NOMO-1 treated with DMSO at 0.1 percent for 48 hours (cell line): Measurements from ENCODE around the gene PVALEF.
"Not testable (repeated sequence)": the region's sequence is repeated elsewhere in the genome, so short reads cannot be mapped to it uniquely, and the experiment has no call there.

Experiments
- DNase-seq: peaks from one replicate; lab custom pipeline; 2025; ENCODE audit not compliant: unreplicated experiment; lab: John Stamatoyannopoulos, UW

PVALEF gene

DNA sequence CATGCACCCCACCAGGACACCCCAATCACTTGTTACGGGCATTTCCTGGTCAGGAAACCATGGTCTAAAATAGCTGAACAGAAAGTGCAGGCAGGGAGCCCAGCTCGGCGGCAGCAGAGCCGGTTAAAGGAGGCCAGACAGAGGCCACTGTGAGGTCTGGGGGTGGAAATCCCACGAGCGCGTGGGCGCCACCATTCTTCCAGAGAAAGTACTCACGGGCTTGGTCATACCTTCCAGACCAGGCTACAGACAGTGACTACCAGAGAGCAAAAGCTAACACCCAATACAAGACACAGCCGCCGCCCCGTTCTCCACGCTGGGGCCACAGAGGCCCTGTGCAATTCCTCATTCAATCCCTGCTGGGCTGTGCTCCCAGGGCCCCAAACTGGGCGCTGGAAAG is 45.6 kb downstream of the PVALEF start:
- DNase-seq, result no peak

DNA sequence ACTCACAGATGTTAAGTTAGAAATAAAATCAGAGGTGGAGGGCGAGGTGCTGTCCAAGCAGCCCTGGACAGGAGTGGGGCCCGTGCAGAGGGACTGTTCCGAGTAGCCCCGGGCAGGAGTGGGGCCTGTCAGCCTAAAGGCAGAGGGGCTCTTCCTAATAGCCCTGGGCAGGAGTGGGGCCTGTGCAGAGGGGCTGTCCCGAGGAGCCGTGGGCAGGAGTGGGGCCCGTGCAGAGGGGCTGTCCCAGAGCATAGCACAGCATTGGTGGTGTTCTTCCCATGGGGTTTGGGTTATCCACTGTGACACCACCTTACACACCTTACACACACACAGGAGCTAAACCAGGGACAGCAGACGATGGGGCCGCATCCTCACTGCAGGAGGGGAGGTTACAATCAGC is 47.1 kb downstream of the PVALEF start:
- DNase-seq, result no peak

DNA sequence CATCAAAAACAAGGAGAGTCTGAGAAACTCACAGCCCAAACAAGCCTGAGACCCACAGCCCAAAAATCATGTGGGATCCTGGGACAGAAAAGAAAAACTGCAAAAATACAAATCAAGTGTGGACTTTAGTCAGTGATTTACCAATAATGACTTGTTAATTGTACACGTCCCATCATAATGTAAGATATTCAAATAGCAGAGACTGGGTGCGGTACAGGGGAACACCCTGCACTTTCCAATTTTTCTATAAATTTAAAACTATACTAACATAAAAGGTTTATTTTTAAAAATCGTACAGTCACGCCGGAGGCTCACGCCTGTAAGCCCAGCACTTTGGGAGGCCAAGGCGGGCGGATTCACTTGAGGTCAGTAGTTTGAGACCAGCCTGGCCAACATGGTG is 48.7 kb downstream of the PVALEF start:
- DNase-seq, result no peak

DNA sequence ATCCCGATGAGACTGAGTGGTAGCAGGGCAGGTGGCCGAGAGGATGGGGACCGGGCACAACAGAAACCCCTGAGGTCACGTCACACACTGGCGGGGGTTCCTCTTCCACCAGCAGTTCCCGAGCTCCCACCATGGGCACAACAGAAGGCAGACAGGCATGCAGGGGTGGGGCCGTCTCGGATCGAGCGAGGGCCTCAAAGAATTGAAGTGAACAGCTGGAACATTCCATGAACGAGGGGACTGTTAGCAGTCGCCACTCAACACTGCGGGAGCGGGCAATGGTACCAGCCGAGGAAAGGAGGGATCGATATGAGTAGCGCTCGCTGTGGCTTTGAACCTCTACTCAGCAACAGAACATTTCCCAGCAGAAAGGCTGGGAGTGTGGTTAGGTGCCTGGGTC is 52.2 kb downstream of the PVALEF start:
- no peak for DNase-seq

DNA sequence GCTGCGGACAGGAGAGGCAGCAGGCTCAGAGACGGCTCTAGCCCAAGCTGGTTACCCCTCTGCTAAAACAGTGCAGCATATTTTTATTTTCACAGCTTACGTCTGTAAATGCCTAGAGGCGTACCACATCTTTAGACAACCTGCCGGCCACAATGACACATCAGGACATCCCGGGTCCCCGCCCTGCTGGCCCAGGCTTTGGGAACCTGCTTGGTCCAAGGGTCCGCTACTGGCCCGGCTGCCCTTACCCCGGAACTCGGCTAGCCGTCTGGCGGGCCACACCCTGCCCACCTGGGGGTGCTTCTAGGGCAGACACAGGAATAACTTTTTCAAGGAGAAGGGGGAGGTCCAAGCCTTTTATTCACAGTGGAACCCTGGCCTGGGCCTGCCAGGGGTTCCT is 53.2 kb downstream of the PVALEF start:
- no peak for DNase-seq

DNA sequence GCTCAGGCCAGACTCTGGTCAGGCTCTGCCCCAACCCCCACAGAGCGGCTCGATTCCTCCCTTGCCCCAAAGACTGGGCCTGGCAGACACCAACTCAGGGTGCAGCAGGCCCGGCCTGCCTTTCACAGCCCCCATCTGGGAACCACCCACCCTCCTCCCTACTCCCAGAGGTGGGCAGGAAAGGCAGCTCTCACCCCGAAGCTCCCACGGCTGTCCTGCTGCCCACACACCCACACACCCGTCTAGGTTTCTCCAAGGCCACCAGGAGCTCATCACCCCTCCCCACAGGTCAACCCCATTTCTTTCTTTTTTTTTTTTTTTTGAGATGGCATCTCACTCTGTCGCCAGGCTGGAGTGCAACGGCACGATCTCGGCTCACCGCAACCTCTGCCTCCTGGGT is 53.7 kb downstream of the PVALEF start:
- no peak for DNase-seq

GRCh38 chr17:81219476-81220180 is 54.3 kb downstream of the PVALEF start:
- no peak for DNase-seq

DNA sequence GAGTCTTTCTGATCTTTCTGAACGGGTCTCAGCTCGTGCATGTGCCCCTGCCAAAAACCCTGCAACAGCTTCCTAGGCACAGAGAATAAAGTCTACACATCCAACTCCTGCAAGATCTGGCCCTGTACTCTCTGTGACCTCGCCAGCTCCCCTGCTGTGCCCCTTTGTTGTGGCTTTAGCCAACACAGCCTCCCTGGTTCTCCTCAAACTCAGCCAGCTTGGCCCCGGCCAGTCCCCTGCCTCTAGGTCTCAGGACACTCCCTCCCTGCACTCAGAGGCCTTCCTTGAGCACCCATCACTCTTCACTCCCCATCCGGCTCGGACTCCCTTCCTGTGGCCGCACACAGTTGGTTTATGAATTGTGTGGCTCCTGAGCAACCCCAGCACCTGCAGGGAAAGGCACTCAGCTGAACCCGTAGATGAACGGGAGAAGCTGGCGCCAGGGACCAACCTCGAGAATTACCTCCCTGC is 56.1 kb downstream of the PVALEF start:
- no peak for DNase-seq

GRCh38 chr17:81221842-81222619 is 56.7 kb downstream of the PVALEF start:
- no peak for DNase-seq

DNA sequence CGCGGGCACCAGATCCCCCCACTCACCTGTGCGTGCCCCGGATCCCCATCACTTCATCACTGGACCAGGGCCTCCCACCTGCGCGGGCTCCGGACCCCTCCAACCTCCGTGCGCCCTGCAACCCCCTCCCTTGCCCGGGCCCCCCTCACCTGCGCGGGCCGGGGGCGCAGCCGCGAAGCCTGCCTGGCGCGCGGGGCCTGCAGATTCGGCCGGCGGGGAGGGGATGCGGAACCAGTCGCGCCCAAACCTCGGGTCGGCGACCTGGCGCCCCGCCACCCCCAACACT is 57.3 kb downstream of the PVALEF start:
- DNase-seq, result no peak

- DNase-seq, result peak; percentile 98
Observed at GRCh38 chr17:81222906-81223761, 57.8 kb downstream of the PVALEF start, which contains the start of gene CEP131. CEP131 (minus strand) TSS chr17:81222965; CDS start chr17:81220056, 2,909 bp downstream.

DNA sequence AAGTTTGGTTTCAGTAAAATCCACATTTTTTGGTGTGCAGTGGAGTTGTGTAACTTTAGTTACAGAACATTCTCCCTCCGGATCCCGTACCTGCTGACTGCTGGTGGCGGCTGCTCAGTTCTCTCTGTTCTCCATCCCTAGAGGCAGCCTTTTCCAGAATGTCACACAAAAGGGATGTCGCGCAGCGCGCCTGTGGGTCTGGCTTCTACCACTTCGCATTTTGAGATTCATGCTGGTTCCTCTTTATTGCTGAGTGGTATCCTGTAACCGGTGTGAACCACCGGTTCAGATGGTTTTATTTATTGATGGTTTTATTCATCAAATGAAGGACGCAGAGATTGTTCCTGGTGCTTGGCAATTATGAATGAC is 58.4 kb downstream of the PVALEF start:
- DNase-seq, result peak; percentile 71

DNA sequence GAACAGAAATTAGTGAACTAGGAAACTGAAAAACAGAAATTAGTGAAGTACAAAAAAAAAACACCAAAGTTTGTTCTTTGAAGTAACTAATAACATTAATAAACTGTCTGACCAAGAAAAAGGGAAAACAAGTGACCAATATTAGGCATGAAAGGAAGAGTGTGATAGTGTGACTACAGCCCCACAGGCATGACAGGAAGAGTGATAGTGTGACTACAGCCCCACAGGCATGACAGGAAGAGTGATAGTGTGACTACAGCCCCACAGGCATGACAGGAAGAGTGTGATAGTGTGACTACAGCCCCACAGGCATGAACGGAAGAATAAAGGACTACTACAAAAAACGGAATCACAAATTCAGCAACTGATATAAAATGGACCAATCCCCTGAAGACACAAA is 62.3 kb downstream of the PVALEF start:
- not testable (repeated sequence) for DNase-seq

DNA sequence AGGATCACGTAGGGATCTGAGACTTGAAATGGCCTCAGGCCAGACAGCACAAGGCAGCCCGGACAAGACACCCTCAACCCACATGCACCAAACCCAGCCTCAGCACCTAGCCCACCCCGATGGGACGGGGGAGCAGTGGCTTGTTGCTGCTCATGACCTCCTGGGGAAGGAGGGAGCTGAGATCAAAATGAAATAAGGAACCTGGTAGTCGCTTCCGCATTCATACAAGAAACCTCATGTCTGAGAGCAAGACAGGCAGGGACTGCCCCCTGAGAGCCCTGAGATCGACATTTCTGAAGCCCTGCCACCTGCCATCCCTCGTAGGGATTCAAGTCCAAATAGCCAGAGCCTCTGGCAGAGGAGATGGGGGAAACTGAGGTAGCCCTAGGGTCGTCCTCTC is 63.1 kb downstream of the PVALEF start:
- peak; percentile 86 for DNase-seq

DNA sequence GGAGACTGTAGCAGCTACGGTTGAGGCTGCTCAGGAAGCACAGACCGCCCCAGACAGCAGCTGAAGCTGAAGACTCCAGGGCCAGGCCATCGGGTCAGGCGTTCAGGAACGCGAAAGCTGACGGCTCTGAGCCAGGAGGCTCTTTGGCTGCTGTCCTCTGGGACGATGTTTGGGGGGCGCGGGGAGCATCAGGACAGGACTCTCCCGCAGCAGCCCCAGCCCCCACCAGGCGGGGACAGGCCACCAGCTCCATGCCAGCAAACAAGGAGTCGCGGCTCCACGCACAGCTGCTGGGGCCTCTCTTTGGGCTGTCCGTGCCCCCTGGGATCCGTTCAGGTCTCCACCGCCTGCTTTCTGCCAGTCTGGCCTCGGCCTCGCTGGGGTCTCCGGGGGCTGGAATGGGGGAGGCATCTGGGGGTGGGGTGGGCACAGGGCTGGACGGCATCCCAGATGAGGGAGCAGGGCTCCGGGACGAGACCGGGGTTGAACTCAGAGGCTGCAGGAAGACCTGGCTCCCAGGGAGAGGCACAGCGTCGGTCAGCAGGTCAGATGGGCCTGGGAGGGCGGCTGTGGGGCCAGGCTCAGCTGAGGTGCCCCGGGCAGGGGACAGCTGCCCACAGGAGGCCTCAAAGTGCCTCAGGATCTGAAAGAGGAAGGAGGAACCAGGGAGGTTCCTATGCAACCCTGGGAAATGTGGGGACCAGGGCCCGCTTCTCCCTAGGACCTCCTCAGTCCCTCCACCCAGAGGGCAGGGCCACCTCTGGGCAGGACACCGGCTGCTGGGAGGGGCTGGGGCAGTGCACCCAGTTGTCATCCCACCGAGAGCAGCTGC is 63.7 kb downstream of the PVALEF start:
- DNase-seq, result no peak

- no peak for DNase-seq
Observed at GRCh38 chr17:81229666-81229920, 64.3 kb downstream of the PVALEF start.

- DNase-seq, result no peak
Observed at GRCh38 chr17:81230043-81230820, 64.9 kb downstream of the PVALEF start.

DNA sequence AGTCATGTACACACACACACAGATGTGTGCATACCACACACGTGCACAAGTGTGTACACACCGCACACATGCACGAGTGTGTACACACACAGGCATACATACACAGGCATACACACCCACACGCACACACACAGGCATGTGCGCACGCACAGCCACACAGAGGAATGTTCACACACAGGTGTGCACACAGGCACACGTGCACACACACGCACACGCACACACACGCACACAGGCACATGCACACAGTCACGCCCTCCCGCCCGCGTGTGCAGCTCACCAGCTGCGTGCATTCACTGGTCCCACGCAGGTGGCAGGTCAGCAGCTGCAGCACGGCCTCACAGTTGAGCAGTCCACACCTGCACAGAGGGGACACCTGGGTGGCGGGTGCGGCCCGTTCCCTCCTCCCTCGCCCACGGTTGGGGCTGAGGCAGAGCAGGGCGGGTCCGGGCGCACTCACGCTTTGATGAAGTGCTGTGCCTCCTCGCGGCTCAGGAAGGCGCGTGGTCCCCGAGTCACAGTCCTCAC is 65.9 kb downstream of the PVALEF start:
- no peak for DNase-seq

DNA sequence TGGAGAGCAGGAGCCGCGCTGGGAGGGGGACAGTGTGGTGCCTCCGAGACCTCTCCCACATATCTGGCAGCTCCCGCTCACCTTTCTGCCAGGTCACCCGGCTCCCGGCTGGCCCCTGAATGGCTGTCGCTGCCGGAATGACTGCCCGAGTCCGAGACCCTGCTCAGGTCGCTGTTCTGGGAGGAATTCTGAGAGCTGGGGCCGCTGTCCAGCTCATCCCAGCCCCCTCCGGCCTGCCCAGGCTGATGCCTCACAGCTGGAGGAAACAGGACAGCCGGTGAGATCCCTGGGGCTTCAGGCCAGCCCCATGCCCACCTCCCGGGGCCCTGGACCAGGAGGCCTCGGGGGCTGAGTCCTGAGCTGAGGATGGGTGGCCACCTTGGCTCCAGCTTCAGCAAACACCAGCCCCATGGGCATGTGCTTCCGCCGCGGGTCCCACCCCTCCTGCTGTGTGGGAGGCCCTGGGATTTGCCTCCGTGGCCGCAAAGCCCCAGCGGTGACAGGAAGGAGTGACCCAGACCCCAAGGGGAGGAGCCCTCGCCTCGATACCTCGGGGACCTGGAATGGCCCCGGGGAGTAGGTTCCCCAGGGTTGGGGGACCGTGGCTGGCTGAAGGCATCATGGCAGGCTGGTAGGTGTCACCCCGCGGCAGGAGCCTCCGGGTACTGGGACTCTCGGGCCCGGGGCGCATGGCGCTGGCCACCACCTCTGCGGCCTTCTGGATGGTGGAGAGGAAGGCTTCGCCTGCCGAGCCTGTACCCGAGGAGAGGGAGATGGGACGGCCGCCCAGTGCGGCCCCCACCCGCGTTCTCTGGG is 66.7 kb downstream of the PVALEF start:
- no peak for DNase-seq
